Sciatic nerve (tissue), 2 donors: Measurements from ENCODE around the gene ADGRD1. TPM values are rescaled to one million over a fixed set of nuclear protein-coding genes. Genes with fewer than 3 reads are reported as not detected.
"Not testable (repeated sequence)": the region's sequence is repeated elsewhere in the genome, so short reads cannot be mapped to it uniquely, and the experiment has no call there.

Source experiments
- ATAC-seq: fragments of 200-7000 bp; cut with Tn5 transposase; one replicate; pipeline ENCODE4 v1.9.1; 2020; ENCODE audit warnings: mild to moderate bottlenecking, moderate library complexity
- DNase-seq: peaks from one replicate; pipeline ENCODE4 v3.0.0-alpha.2; 2020; ENCODE audit warnings: low spot score
- intact Hi-C: fragments of 100-400 bp; cut with DNase I; formaldehyde crosslinking; loops from one replicate; pipeline ENCODE4 v1.14.2; 2022
- total RNA-seq: library from RNA; stranded (reverse); fragmentation: NEBNext Ultra II Directional; extraction: Animal tissue kit (Norgen Biotek cat#: 25700); gene quantifications from one replicate; pipeline ENCODE4 v1.2.1, GENCODE V29; 2021
- donor health status: DM: no; HTN: no; CAD: no.
- donor health status: DM: no; HTN: no; CAD: no.

The ADGRD1 gene
- total RNA-seq, 1 donor from 2014 or later, result 224 TPM

GRCh38 chr12:131057722-131058515 lies 104.2 kb downstream of the ADGRD1 start:
- DNase-seq, result peak; percentile 66

DNA sequence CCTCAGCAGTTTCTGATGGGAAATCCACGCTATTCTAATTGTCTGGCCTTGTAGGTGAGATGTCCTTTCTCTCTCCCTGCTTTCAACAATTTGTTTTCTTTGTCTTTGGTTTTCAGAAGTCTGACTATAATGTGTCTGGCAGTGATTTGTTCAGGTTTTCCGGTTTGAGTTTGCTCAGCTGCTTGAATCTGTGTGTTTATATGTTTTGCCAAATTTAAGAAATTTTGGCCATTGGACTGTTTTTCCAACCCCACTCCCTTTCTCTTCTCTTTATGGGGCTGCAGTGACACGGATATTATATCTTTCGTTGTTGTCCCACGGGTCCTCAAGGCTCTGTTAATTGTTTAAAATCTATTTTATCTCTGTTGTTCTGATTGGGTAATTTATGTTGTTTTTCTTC lies 105.0 kb downstream of the ADGRD1 start:
- intact Hi-C loops, result no loop called here
- DNase-seq (no peak), ATAC-seq (peak; percentile 55)

More at GRCh38 chr12:131057722-131058515, 104.2 kb downstream of the ADGRD1 start:
- intact Hi-C loops, result no loop called here
- ATAC-seq, result peak; percentile 83

DNA sequence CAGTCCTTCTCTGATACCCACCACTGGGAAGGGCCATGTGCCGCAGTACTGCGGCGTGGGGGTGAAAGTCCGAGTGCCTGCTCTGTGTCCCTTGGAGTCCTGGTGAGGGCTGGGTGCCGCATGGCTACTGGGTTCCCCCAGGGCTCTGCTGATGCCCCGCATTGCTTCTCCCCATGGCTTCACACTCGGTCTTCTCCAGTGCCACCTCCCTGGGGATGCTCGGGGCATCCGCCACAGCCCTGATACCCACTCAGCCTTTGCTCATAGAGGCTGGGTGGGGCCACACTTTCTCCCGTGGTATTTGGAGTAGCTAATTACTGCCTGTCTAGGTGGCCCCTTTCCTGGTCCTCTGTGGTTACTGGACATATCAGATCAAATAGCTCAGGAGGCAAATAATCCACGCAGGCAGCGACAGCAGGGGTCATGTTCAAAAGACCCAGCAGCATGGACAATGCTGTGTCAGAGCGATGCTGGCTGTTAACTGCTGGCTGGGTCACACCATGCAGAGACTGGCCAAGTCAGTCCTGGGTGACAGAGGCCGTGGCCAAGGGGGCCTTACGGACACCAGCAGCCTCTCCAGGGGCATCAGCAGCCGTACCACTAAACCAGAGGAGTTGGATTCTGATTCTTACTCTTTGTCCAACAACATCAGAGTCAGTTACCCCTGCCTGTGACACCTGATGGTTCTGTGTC lies 106.5 kb downstream of the ADGRD1 start:
- DNase-seq (peak; percentile 55), ATAC-seq (no peak)
- intact Hi-C loops, result no loop called here

DNA sequence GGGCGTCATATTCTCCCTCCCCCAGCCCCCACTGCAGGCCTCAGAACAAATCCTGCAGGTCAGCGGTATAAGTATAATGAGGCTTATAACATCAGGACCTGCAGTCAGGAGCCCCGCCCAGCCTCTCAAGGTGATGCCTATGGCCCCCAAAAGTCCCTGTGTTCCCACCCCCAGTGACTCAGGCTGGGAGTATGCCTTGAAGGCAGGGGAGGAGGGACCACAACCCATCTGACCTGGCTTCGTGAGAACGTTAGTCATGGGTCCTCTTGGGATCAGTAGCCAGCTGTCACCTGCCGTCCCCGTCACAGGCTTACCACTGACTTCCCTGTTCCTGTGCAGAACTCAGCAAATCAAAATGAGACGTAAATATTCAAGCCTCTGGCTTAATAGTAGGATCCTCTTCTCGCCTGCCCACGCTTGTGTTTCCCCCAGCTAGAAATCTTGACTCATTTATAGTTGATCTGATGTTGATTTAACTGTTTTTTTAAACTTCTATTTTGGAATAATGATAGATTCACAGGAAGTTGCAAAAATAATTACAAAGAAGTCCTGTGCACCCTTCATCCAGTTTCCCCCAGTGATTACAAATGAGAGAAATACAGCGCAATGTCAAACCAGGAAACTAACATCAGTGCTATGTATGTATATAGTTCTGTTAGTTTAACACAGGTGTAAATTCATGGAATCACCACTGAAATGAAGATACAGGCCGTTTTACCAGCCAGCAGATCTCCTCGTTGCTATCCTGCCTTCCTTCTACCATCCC lies 107.5 kb downstream of the ADGRD1 start:
- ATAC-seq, result no peak
- DNase-seq, result peak; percentile 50
- intact Hi-C loops, result no loop called here

GRCh38 chr12:131063413-131063812 lies 109.7 kb downstream of the ADGRD1 start:
- intact Hi-C loops, result no loop called here

DNA sequence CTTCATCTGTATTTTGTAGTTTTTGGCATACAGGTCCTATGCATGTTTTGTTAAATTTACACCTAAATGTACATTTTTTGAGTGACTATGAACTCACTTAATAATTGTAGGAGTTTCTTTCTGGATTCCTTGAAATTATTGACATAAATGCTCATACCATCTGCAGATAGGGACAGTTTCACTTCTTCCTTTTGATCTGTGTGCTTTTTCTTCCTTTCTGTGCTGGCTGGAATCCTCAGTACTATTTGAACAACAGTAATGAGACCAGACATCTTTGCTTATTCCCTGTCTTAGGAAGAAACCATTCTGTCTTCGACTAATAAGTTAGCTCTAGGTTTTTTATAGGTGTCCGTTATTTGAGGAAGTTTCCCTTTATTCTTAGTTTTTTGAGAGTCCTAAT lies 110.3 kb downstream of the ADGRD1 start:
- no peak for DNase-seq
- intact Hi-C loops, result no loop called here
- no peak for ATAC-seq

More at GRCh38 chr12:131063413-131063812, 109.7 kb downstream of the ADGRD1 start:
- ATAC-seq (no peak), DNase-seq (no peak)

GRCh38 chr12:131065279-131065678 lies 111.6 kb downstream of the ADGRD1 start:
- ATAC-seq (no peak), DNase-seq (peak; percentile 55)
- intact Hi-C loops, result no loop called here

DNA sequence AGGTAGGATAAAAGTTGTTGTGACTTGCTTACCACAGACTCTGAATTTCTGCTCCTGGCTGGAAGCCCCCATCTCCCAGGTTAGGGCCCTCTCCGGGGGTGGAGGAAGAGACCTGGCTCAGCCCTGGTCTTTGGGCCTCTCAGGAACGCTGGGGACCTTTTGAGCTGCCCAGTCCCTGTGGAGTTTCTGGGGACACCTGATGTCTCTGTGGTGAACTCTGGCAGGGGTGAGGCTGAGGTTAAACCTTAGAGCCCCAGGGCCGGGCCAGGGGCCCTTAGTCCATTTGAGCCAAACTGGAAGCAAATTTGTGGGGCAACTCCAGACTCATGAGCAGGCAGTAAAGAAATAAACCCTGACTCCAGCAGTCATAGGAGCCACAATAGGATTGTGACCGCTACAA lies 112.1 kb downstream of the ADGRD1 start:
- ATAC-seq (no peak), DNase-seq (peak; percentile 42)
- intact Hi-C loops, result no loop called here

DNA sequence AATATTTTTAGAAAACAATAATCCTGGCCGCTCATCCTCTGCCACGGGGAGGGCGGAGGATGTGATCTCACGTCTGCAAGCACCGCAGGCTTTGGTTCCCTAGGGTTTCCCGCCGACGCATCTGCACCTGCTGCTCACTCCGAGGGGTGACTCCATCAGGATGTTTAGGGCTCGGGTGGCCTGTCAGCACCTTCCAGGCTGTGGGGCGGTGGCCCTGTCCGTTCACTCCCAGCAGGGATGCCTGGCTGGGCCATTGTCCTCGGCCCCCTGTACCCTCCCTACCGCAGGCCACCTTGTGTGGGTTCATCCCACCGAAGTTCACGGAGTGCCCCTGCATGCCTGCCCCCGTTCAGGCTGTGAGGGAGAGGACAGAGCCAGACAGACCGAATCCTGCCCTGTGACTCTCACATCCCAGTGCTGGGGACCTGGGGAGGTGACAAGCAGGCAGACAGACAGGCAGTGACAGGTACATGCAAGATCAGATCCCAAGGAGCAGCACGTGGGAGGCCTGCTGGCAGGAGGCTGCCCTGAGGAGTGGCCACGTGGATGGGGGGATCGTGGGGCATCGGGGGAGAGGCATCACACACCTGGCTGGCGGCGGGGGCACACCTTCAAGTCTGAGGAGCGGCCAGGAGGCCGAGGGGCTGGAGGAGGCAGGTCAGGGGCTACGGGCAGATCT lies 112.6 kb downstream of the ADGRD1 start:
- DNase-seq (peak; percentile 69), ATAC-seq (peak; percentile 63)
- intact Hi-C loops, result no loop called here

GRCh38 chr12:131066886-131067490 lies 113.3 kb downstream of the ADGRD1 start:
- intact Hi-C loops, result no loop called here
- peak; percentile 64 for DNase-seq
- peak; percentile 38 for ATAC-seq

DNA sequence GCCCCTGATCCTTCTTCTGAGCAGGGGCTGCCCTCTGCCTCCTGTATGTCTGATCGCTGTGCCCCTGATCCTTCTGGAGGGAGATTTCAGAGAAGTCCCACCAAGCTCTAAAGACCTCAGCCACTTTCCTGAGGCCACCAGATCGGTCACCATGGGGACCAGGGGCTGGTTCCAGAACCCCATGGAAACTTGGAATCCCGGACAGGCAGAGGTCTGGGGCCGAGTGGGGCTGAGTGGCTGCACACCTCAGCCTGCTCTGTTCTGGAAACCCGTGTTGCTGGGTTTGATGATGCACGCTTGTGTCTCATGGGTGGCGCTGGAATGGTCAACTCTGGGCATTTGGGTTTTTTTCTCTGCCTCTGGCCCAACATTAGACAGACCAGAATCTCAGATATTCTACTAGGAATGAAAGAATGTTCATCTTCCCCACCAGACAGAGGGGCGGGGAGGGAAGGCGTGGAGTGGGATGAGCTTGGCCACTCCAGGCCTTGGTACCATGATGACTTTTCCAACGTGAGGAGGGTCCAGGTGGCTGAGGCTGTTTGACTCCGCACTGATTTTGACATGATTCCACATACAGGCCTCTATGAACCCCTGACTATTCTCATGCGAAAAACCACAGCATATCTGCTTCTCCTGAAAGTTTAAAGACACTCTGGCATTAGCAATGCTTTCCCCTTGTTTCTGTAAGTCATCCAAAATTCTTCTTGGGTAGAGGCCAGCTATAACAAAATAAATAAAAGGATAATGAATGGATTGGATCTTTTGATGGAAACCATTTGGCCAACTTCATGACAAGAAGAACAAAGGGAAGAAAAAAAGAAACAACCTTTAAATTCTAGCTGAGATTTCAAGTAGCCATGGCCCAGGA lies 114.5 kb downstream of the ADGRD1 start:
- peak; percentile 57 for DNase-seq
- ATAC-seq, result peak; percentile 45
- intact Hi-C loops, result no loop called here

- DNase-seq (peak; percentile 60), ATAC-seq (peak; percentile 65)
- intact Hi-C loops, result not testable (repeated sequence)
Observed at GRCh38 chr12:131068926-131069720, 115.4 kb downstream of the ADGRD1 start.

GRCh38 chr12:131070136-131070535 lies 116.4 kb downstream of the ADGRD1 start:
- peak; percentile 53 for DNase-seq
- intact Hi-C loops, ATAC-seq: not testable (repeated sequence)

GRCh38 chr12:131070668-131071067 lies 117.0 kb downstream of the ADGRD1 start:
- DNase-seq, intact Hi-C loops, ATAC-seq: not testable (repeated sequence)

- ATAC-seq, intact Hi-C loops: not testable (repeated sequence)
- DNase-seq, result peak; percentile 45
Observed at GRCh38 chr12:131071234-131071820, 117.6 kb downstream of the ADGRD1 start.

- intact Hi-C loops, DNase-seq, ATAC-seq: not testable (repeated sequence)
Observed at GRCh38 chr12:131071950-131072349, 118.2 kb downstream of the ADGRD1 start.
